NCI-H1436 (cell line): ENCODE results near the gene MYO18B.

Experiments used
- DNase-seq: peaks from one replicate; lab custom pipeline; 2025; lab: John Stamatoyannopoulos, UW

Gene MYO18B

GRCh38 chr22:25853501-25854284 is 111.7 kb downstream of the MYO18B start:
- peak; percentile 44 for DNase-seq

GRCh38 chr22:25869771-25870170 is 127.8 kb downstream of the MYO18B start:
- DNase-seq, result no peak

- no peak for DNase-seq
Observed at GRCh38 chr22:25874327-25874726, 132.3 kb downstream of the MYO18B start.

GRCh38 chr22:25875461-25875860 is 133.5 kb downstream of the MYO18B start:
- DNase-seq, result peak; percentile 51

GRCh38 chr22:25876871-25877270 is 134.9 kb downstream of the MYO18B start:
- no peak for DNase-seq

GRCh38 chr22:25878933-25879332 is 136.9 kb downstream of the MYO18B start:
- no peak for DNase-seq

GRCh38 chr22:25880524-25880923 is 138.5 kb downstream of the MYO18B start:
- DNase-seq, result no peak

GRCh38 chr22:25881210-25881755 is 139.3 kb downstream of the MYO18B start:
- no peak for DNase-seq

- no peak for DNase-seq
Observed at GRCh38 chr22:25882360-25882759, 140.4 kb downstream of the MYO18B start.

- DNase-seq, result no peak
Observed at GRCh38 chr22:25883482-25884033, 141.6 kb downstream of the MYO18B start.

GRCh38 chr22:25884121-25884520 is 142.1 kb downstream of the MYO18B start:
- DNase-seq, result no peak

- no peak for DNase-seq
Observed at GRCh38 chr22:25888399-25889054, 146.5 kb downstream of the MYO18B start.

GRCh38 chr22:25890651-25891050 is 148.7 kb downstream of the MYO18B start:
- no peak for DNase-seq

GRCh38 chr22:25892678-25893077 is 150.7 kb downstream of the MYO18B start:
- no peak for DNase-seq

GRCh38 chr22:25895678-25896077 is 153.7 kb downstream of the MYO18B start:
- no peak for DNase-seq

- DNase-seq, result no peak
Observed at GRCh38 chr22:25896098-25896497, 154.1 kb downstream of the MYO18B start.

GRCh38 chr22:25896592-25896991 is 154.6 kb downstream of the MYO18B start:
- no peak for DNase-seq

- DNase-seq, result no peak
Observed at GRCh38 chr22:25898707-25899365, 156.8 kb downstream of the MYO18B start.

GRCh38 chr22:25899566-25899965 is 157.6 kb downstream of the MYO18B start:
- no peak for DNase-seq

- DNase-seq, result no peak
Observed at GRCh38 chr22:25900390-25900789, 158.4 kb downstream of the MYO18B start.

- DNase-seq, result no peak
Observed at GRCh38 chr22:25900880-25901279, 158.9 kb downstream of the MYO18B start.

GRCh38 chr22:25902402-25902801 is 160.4 kb downstream of the MYO18B start:
- no peak for DNase-seq
